Measurements from ENCODE around the gene ALOX5AP.

Gene ALOX5AP

GRCh38 chr13:30726192-30726591 lies 9.2 kb upstream of the ALOX5AP start:
- WGBS (ENCODE audit: insufficient coverage, insufficient read length) = no CpG with 5 or more reads among the region's 1 CpG
- Histone ChIP-seq H3K4me1 (ENCODE audit: control insufficient read depth, insufficient read depth, low read length) (no peaks in the 10 kb centered on the region), H3K27me3 (ENCODE audit: control insufficient read depth, insufficient read depth, low read length) (no peaks in the 10 kb centered on the region; the same call in 1 of the 2 replicates), H3K36me3 (ENCODE audit: control insufficient read depth, insufficient read depth, low read length) (no peaks in the 10 kb centered on the region), H3K9me3 (ENCODE audit: control insufficient read depth, insufficient read depth, low read length) (no peaks in the 10 kb centered on the region), H3K4me3 (ENCODE audit: low read length) (no peak overlapping the region), H3K27ac (ENCODE audit: low read length) (no peak overlapping the region)
- DNase-seq (ENCODE audit: low read depth, low spot score) = no peak

GRCh38 chr13:30727491-30728355 lies 7.6 kb upstream of the ALOX5AP start:
- H3K27me3 ChIP-seq (ENCODE audit: control insufficient read depth, insufficient read depth, low read length) = no peaks in the 10 kb centered on the region
- H3K4me1 ChIP-seq (ENCODE audit: control insufficient read depth, insufficient read depth, low read length) = no peaks in the 10 kb centered on the region
- no peak overlapping the region for H3K27ac ChIP-seq (ENCODE audit: low read length)
- WGBS (ENCODE audit: insufficient coverage, insufficient read length) = no CpG with 5 or more reads among the region's 6 CpGs
- no peak for DNase-seq (ENCODE audit: low read depth, low spot score)
- H3K9me3 ChIP-seq (ENCODE audit: control insufficient read depth, insufficient read depth, low read length) = no peaks in the 10 kb centered on the region
- H3K4me3 ChIP-seq (ENCODE audit: low read length) = no peak overlapping the region
- H3K36me3 ChIP-seq (ENCODE audit: control insufficient read depth, insufficient read depth, low read length) = no peaks in the 10 kb centered on the region

- no peak for DNase-seq (ENCODE audit: low read depth, low spot score)
- Histone ChIP-seq H3K4me3 (ENCODE audit: low read length) (no peak overlapping the region), H3K36me3 (ENCODE audit: control insufficient read depth, insufficient read depth, low read length) (no peaks in the 10 kb centered on the region), H3K27me3 (ENCODE audit: control insufficient read depth, insufficient read depth, low read length) (no peaks in the 10 kb centered on the region), H3K4me1 (ENCODE audit: control insufficient read depth, insufficient read depth, low read length) (no peaks in the 10 kb centered on the region), H3K27ac (ENCODE audit: low read length) (no peak overlapping the region), H3K9me3 (ENCODE audit: control insufficient read depth, insufficient read depth, low read length) (no peaks in the 10 kb centered on the region)
- no CpG with 5 or more reads among the region's 8 CpGs for WGBS (ENCODE audit: insufficient coverage, insufficient read length)
Measured at GRCh38 chr13:30729801-30730200, 5.5 kb upstream of the ALOX5AP start.

GRCh38 chr13:30730526-30730925 lies 4.8 kb upstream of the ALOX5AP start:
- H3K27ac ChIP-seq (ENCODE audit: low read length) = no peak overlapping the region
- no peak for DNase-seq (ENCODE audit: low read depth, low spot score)
- H3K4me1 ChIP-seq (ENCODE audit: control insufficient read depth, insufficient read depth, low read length) = no peaks in the 10 kb centered on the region
- no peaks in the 10 kb centered on the region for H3K27me3 ChIP-seq (ENCODE audit: control insufficient read depth, insufficient read depth, low read length)
- H3K36me3 ChIP-seq (ENCODE audit: control insufficient read depth, insufficient read depth, low read length) = no peaks in the 10 kb centered on the region
- H3K9me3 ChIP-seq (ENCODE audit: control insufficient read depth, insufficient read depth, low read length) = no peaks in the 10 kb centered on the region
- H3K4me3 ChIP-seq (ENCODE audit: low read length) = no peak overlapping the region
- no CpG with 5 or more reads among the region's 7 CpGs for WGBS (ENCODE audit: insufficient coverage, insufficient read length)

GRCh38 chr13:30731361-30732045 lies 3.8 kb upstream of the ALOX5AP start:
- Histone ChIP-seq H3K4me1 (ENCODE audit: control insufficient read depth, insufficient read depth, low read length) (no peaks in the 10 kb centered on the region), H3K27me3 (ENCODE audit: control insufficient read depth, insufficient read depth, low read length) (no peaks in the 10 kb centered on the region)
- no peak for DNase-seq (ENCODE audit: low read depth, low spot score)

GRCh38 chr13:30732046-30732390 lies 3.3 kb upstream of the ALOX5AP start:
- Histone ChIP-seq H3K27me3 (ENCODE audit: control insufficient read depth, insufficient read depth, low read length) (no peaks in the 10 kb centered on the region), H3K4me1 (ENCODE audit: control insufficient read depth, insufficient read depth, low read length) (no peaks in the 10 kb centered on the region), H3K9me3 (ENCODE audit: control insufficient read depth, insufficient read depth, low read length) (no peaks in the 10 kb centered on the region), H3K36me3 (ENCODE audit: control insufficient read depth, insufficient read depth, low read length) (no peaks in the 10 kb centered on the region), H3K27ac (ENCODE audit: low read length) (no peak overlapping the region), H3K4me3 (ENCODE audit: low read length) (no peak overlapping the region)
- DNase-seq (ENCODE audit: low read depth, low spot score) = no peak
- WGBS (ENCODE audit: insufficient coverage, insufficient read length) = no CpG with 5 or more reads among the region's 21 CpGs

More at GRCh38 chr13:30731361-30732045, 3.8 kb upstream of the ALOX5AP start:
- H3K36me3 ChIP-seq (ENCODE audit: control insufficient read depth, insufficient read depth, low read length) = no peaks in the 10 kb centered on the region
- H3K9me3 ChIP-seq (ENCODE audit: control insufficient read depth, insufficient read depth, low read length) = no peaks in the 10 kb centered on the region
- H3K4me3 ChIP-seq (ENCODE audit: low read length) = no peak overlapping the region
- no CpG with 5 or more reads among the region's 21 CpGs for WGBS (ENCODE audit: insufficient coverage, insufficient read length)
- H3K27ac ChIP-seq (ENCODE audit: low read length) = no peak overlapping the region

GRCh38 chr13:30734439-30734838 lies 904 bp upstream of the ALOX5AP start:
- no peak overlapping the region; the same call in 1 of the 2 replicates for H3K4me3 ChIP-seq (ENCODE audit: low read length)
- no CpG with 5 or more reads among the region's 1 CpG for WGBS (ENCODE audit: insufficient coverage, insufficient read length)
- H3K27ac ChIP-seq (ENCODE audit: low read length) = no peak overlapping the region
- no peak for DNase-seq (ENCODE audit: low read depth, low spot score)
- no peaks in the 10 kb centered on the region for H3K4me1 ChIP-seq (ENCODE audit: control insufficient read depth, insufficient read depth, low read length)
- H3K9me3 ChIP-seq (ENCODE audit: control insufficient read depth, insufficient read depth, low read length) = no peaks in the 10 kb centered on the region
- H3K36me3 ChIP-seq (ENCODE audit: control insufficient read depth, insufficient read depth, low read length) = no peaks in the 10 kb centered on the region
- no peaks in the 10 kb centered on the region for H3K27me3 ChIP-seq (ENCODE audit: control insufficient read depth, insufficient read depth, low read length)

- no peaks in the 10 kb centered on the region for H3K4me1 ChIP-seq (ENCODE audit: control insufficient read depth, insufficient read depth, low read length)
- no peak for DNase-seq (ENCODE audit: low read depth, low spot score)
- no peaks in the 10 kb centered on the region for H3K27me3 ChIP-seq (ENCODE audit: control insufficient read depth, insufficient read depth, low read length)
- no peaks in the 10 kb centered on the region for H3K9me3 ChIP-seq (ENCODE audit: control insufficient read depth, insufficient read depth, low read length)
- H3K4me3 ChIP-seq (ENCODE audit: low read length) = no peak overlapping the region
- no CpG with 5 or more reads among the region's 2 CpGs for WGBS (ENCODE audit: insufficient coverage, insufficient read length)
- no peak overlapping the region for H3K27ac ChIP-seq (ENCODE audit: low read length)
- H3K36me3 ChIP-seq (ENCODE audit: control insufficient read depth, insufficient read depth, low read length) = no peaks in the 10 kb centered on the region
Measured at GRCh38 chr13:30735872-30736175, 481 bp downstream of the ALOX5AP start.

- Histone ChIP-seq H3K9me3 (ENCODE audit: control insufficient read depth, insufficient read depth, low read length) (no peaks in the 10 kb centered on the region), H3K36me3 (ENCODE audit: control insufficient read depth, insufficient read depth, low read length) (no peaks in the 10 kb centered on the region), H3K4me1 (ENCODE audit: control insufficient read depth, insufficient read depth, low read length) (no peaks in the 10 kb centered on the region), H3K27ac (ENCODE audit: low read length) (no peak overlapping the region), H3K4me3 (ENCODE audit: low read length) (no peak overlapping the region), H3K27me3 (ENCODE audit: control insufficient read depth, insufficient read depth, low read length) (no peaks in the 10 kb centered on the region)
- DNase-seq (ENCODE audit: low read depth, low spot score) = no peak
- WGBS (ENCODE audit: insufficient coverage, insufficient read length) = no CpG with 5 or more reads among the region's 5 CpGs
Measured at GRCh38 chr13:30736461-30737320, 1.3 kb downstream of the ALOX5AP start.

GRCh38 chr13:30737511-30738337 lies 2.4 kb downstream of the ALOX5AP start:
- Histone ChIP-seq H3K27ac (ENCODE audit: low read length) (no peak overlapping the region), H3K4me1 (ENCODE audit: control insufficient read depth, insufficient read depth, low read length) (no peaks in the 10 kb centered on the region), H3K9me3 (ENCODE audit: control insufficient read depth, insufficient read depth, low read length) (no peaks in the 10 kb centered on the region), H3K27me3 (ENCODE audit: control insufficient read depth, insufficient read depth, low read length) (no peaks in the 10 kb centered on the region), H3K36me3 (ENCODE audit: control insufficient read depth, insufficient read depth, low read length) (no peaks in the 10 kb centered on the region), H3K4me3 (ENCODE audit: low read length) (no peak overlapping the region)
- no peak for DNase-seq (ENCODE audit: low read depth, low spot score)
- no CpG with 5 or more reads among the region's 3 CpGs for WGBS (ENCODE audit: insufficient coverage, insufficient read length)
